Superior temporal gyrus (tissue), 1 donor: ENCODE results near the gene BCDIN3D.

Experiments used
- DNase-seq: peaks from one replicate; pipeline ENCODE4 v3.0.0-alpha.2; 2016; ENCODE audit errors: extremely low spot score

Gene BCDIN3D

GRCh38 chr12:49798248-49798647 lies 44.7 kb downstream of the BCDIN3D start:
- no peak for DNase-seq

GRCh38 chr12:49797449-49797776 lies 45.5 kb downstream of the BCDIN3D start:
- DNase-seq: no peak

- DNase-seq: no peak
Observed at GRCh38 chr12:49796606-49797448, 46.1 kb downstream of the BCDIN3D start.

- DNase-seq: no peak
Observed at GRCh38 chr12:49796155-49796554, 46.8 kb downstream of the BCDIN3D start.

- DNase-seq: no peak
Observed at GRCh38 chr12:49795654-49796105, 47.2 kb downstream of the BCDIN3D start.

- DNase-seq: no peak
Observed at GRCh38 chr12:49794811-49795653, 47.9 kb downstream of the BCDIN3D start.

- no peak for DNase-seq
Observed at GRCh38 chr12:49794021-49794420, 48.9 kb downstream of the BCDIN3D start.

GRCh38 chr12:49793620-49794019 lies 49.3 kb downstream of the BCDIN3D start:
- DNase-seq: no peak

- no peak for DNase-seq
Observed at GRCh38 chr12:49792976-49793580, 49.8 kb downstream of the BCDIN3D start.

GRCh38 chr12:49792181-49792970 lies 50.5 kb downstream of the BCDIN3D start:
- no peak for DNase-seq

- no peak for DNase-seq
Observed at GRCh38 chr12:49791700-49792099, 51.2 kb downstream of the BCDIN3D start.

GRCh38 chr12:49790741-49791555 lies 52.0 kb downstream of the BCDIN3D start:
- DNase-seq: no peak

GRCh38 chr12:49789992-49790391 lies 52.9 kb downstream of the BCDIN3D start:
- no peak for DNase-seq

GRCh38 chr12:49787672-49788071 lies 55.2 kb downstream of the BCDIN3D start:
- no peak for DNase-seq
